PC-9 (cell line): ENCODE data around the gene BCL6B.

Source experiments
- CTCF ChIP-seq: fragments of 200-600 bp; sonication (generic); conservative IDR thresholded peaks from 2 replicates; pipeline ENCODE4 v1.6.1; 2017; ENCODE audit warnings: mixed run types, antibody characterized with exemption, mild to moderate bottlenecking, moderate library complexity
- EZH2 ChIP-seq: fragments of 200-600 bp; sonication (generic); IDR thresholded peaks from 2 replicates; pipeline ENCODE4 v1.8.0; 2017; ENCODE audit warnings: antibody characterized with exemption, low read depth

GRCh38 chr17:7056386-7056785 lies 33.5 kb downstream of the BCL6B start:
- TF ChIP-seq CTCF (no peak), EZH2 (no peak)
